Mesenteric fat pad (tissue), 1 donor: ENCODE results near the gene CSH2. TPM values are rescaled to one million over a fixed set of nuclear protein-coding genes. Genes with fewer than 3 reads are reported as not detected.
A peak's percentile ranks its signal among the peaks of the same experiment; 100 is the strongest.
"Not testable (repeated sequence)": the region's sequence is repeated elsewhere in the genome, so short reads cannot be mapped to it uniquely, and the experiment has no call there.

Experiments
- DNase-seq: peaks from one replicate; pipeline ENCODE4 v3.0.0-alpha.2; 2020; ENCODE audit warnings: low spot score
- total RNA-seq: library from RNA; stranded (reverse); fragmentation: NEBNext Ultra II Directional; extraction: Animal tissue kit (Norgen Biotek cat#: 25700); gene quantifications from one replicate; pipeline ENCODE4 v1.2.1, GENCODE V29; 2021
- donor health status: DM: yes; HTN: yes; CAD: no.

Gene CSH2
- total RNA-seq, 1 donor from 2014 or later: not detected

GRCh38 chr17:63896524-63897354, 23.3 kb upstream of the CSH2 start, which contains the start of gene CSH1:
Gene CSH1 (minus strand): TSS chr17:63896574. CDS start chr17:63896511, 63 bp downstream.
- not testable (repeated sequence) for DNase-seq

GRCh38 chr17:63894821-63895220, 21.3 kb upstream of the CSH2 start:
- DNase-seq: peak; percentile 37

DNA sequence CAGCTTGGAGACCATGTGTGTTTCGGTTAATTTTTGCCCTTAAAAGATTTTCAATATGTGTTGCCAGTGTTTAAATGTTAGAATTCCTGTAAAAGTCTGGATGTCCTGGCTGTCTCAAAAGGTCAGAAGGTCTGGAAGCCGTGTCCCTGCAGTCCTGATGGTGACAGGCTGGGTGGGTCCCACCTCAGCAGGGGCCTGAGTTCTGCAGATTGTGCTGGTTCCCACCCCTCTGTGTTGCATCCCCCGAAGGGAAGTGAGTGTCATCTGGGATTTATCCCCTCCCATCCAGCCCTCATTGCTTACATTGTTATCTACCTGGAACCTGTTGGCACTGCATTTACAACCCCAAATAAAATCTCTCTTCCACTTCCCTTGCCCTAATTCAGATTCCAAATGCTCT, 20.5 kb upstream of the CSH2 start:
- peak; percentile 65 for DNase-seq

DNA sequence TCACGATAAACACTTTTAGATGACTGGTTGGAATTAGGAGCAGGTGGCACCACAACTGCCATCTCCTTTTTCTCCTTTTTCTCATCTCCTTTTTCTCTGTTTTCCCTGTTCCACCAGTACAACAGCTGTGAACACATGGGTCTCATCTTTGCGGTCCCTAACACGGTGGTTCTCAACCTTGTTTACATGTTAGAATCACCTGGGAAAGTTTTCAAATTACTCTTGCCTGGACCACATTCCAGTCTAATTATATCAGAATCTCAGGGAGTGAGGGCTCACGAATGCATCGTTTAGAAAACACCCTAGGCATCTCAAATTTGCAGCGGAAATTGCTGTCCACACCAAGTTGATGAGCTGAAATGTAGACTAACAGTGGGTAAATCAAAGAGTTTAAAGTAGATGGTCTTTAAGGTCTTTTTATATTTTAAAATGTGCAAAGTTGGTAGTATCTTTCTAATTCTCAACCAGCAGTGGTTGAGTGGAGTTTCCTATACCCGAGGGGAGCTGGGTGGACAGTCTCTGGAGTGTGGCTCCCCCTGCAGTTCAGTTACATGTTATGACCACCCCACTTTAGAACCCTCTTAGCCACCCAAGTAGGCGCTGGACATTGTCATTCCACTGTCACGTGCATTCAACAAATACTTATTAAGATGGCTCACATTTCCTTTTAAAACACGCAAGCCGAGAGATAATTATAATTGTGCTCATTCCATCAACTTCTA, 19.0 kb upstream of the CSH2 start:
- DNase-seq: not testable (repeated sequence)

GRCh38 chr17:63889026-63889848, 15.8 kb upstream of the CSH2 start:
- DNase-seq: peak; percentile 57

- not testable (repeated sequence) for DNase-seq
Observed at GRCh38 chr17:63885119-63885518, 11.6 kb upstream of the CSH2 start.

GRCh38 chr17:63882626-63883126, 9.2 kb upstream of the CSH2 start:
- not testable (repeated sequence) for DNase-seq

- DNase-seq: no peak
Observed at GRCh38 chr17:63881935-63882601, 8.6 kb upstream of the CSH2 start, which contains the start of gene GH2. Gene GH2 (minus strand): TSS chr17:63881944. CDS start chr17:63881801, 143 bp downstream.

DNA sequence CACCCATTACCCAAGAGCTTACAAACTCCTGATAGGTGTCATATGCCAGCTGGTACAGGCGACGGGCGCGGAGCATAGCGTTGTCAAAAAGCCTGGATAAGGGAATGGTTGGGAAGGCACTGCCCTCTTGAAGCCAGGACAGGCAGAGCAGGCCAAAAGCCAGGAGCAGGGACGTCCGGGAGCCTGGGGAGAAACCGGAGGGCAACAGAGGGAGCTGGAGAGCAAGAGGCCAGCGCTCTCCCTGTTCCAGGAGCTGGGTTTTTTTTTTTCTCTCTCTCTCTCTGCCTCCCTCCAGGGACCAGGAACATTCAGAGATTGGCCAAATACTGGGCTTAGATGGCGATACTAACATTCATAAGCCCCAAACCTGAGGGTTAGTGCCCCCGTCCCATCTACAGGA, 7.9 kb upstream of the CSH2 start:
- DNase-seq: not testable (repeated sequence)

DNA sequence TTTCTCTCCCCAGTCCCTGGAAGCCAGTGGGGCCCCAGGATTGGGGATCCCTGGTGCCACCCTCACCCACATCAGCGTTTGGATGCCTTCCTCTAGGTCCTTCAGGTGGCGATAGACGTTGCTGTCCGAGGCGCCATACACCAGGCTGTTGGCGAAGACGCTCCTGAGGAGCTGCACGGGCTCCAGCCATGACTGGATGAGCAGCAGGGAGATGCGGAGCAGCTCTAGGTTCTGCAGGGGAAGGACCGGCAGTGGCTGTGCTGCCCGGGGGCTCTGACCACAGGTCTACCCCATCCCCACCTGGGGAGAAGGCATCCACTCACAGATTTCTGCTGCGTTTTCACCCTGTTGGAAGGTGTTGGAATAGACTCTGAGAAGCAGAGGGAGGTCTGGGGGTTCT, 7.2 kb upstream of the CSH2 start:
- DNase-seq: no peak

- not testable (repeated sequence) for DNase-seq
Observed at GRCh38 chr17:63878413-63878812, 4.9 kb upstream of the CSH2 start.

DNA sequence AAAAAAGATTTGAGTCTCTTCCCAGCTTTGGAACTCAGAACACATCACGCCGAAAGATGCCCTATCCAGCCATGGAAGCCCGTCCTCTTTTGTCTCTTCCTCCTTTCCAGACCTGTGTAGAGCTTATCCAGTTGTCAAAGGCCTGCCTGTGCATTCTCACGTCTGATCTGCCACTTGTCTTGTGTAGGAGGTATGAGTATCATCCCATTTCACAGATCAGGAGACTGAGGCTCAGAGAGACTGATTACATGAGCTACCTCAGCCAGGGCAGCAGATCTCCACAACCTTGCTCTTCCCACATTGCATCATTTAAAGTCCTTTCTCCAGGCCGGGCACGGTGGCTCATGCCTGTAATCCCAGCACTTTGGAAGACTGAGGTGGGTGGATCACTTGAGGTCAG, 1.2 kb upstream of the CSH2 start:
- not testable (repeated sequence) for DNase-seq

- DNase-seq: not testable (repeated sequence)
Observed at GRCh38 chr17:63874061-63874626, 667 bp upstream of the CSH2 start.

- DNase-seq: not testable (repeated sequence)
Observed at GRCh38 chr17:63871646-63872365, 1.7 kb downstream of the CSH2 start.

DNA sequence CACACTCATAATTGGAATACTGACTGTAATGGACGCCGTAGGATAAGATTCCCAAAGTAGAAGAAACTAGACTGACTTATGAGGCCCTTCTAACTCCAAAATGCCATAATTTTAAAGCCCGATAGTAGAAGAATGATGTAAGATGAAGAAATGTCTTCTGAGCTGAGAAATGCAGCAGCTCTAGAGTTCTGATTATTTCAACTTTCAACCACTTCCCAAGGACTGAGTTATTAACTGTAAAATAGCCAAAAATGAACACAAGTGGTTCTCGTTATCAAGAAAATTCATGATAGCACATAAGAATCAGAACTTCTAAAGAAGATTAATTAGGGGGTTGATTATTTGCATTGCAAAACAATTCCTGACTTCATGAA, 3.2 kb downstream of the CSH2 start:
- DNase-seq: not testable (repeated sequence)

- DNase-seq: not testable (repeated sequence)
Observed at GRCh38 chr17:63869491-63870291, 3.8 kb downstream of the CSH2 start.

- DNase-seq: not testable (repeated sequence)
Observed at GRCh38 chr17:63866625-63867024, 6.9 kb downstream of the CSH2 start.

GRCh38 chr17:63859257-63859656, 14.2 kb downstream of the CSH2 start:
- DNase-seq: no peak

- DNase-seq: not testable (repeated sequence)
Observed at GRCh38 chr17:63856425-63856824, 17.1 kb downstream of the CSH2 start.
